Panc1 (cell line): Measurements from ENCODE around the gene SPDEF. TPM values are rescaled to one million over a fixed set of nuclear protein-coding genes. Genes with fewer than 3 reads are reported as not detected.

Experiments
- ATAC-seq: fragments of 200-7000 bp; cut with Tn5 transposase; 2 replicates; pipeline ENCODE4 v1.9.1; 2020; ENCODE audit warnings: mild to moderate bottlenecking, moderate library complexity
- BruUV-seq: library from RNA; stranded (reverse); fragments of 400-500 nt; replicated peaks from 2 replicates; lab custom pipeline; 2021; lab: Mats Ljungman, UMichigan
- CTCF ChIA-PET: fragments of 300-600 bp; sonication (Branson Sonifier 250); formaldehyde crosslinking; loops from one replicate; lab custom pipeline; 2022; ENCODE audit warnings: antibody characterized with exemption; lab: Charles Lee
- POLR2A ChIA-PET: fragments of 300-600 bp; sonication (Branson Sonifier 250); formaldehyde crosslinking; loops from one replicate; lab custom pipeline; 2022; ENCODE audit warnings: antibody characterized with exemption; lab: Charles Lee
- DNase-seq: peaks from one replicate; pipeline ENCODE4 v3.0.0-alpha.2; 2010; ENCODE audit warnings: low read depth, low spot score
- H3K27ac ChIP-seq: 2 replicates; pipeline ENCODE4 v1.5.1; 2011; ENCODE audit warnings: mild to moderate bottlenecking, low read length, inconsistent platforms
- H3K27me3 ChIP-seq: fragments of 200-500 bp; sonication (Bioruptor generic); 2 replicates; pipeline ENCODE4 v1.6.0; 2014; ENCODE audit warnings: low read length, inconsistent platforms; ENCODE audit not compliant: control insufficient read depth, insufficient read depth
- H3K36me3 ChIP-seq: fragments of 200-500 bp; sonication (Bioruptor generic); 2 replicates; pipeline ENCODE4 v1.5.1; 2014; ENCODE audit warnings: inconsistent platforms, mild to moderate bottlenecking, low read length, moderate library complexity; ENCODE audit not compliant: control insufficient read depth, insufficient read depth
- H3K4me1 ChIP-seq: 2 replicates; pipeline ENCODE4 v1.5.1; 2011; ENCODE audit warnings: inconsistent platforms, mild to moderate bottlenecking, low read length, moderate library complexity; ENCODE audit not compliant: control insufficient read depth, insufficient read depth
- H3K4me3 ChIP-seq, 2 experiments: 2 replicates each; pipeline ENCODE4 v1.5.1; 2011 to 2012; ENCODE audit warnings: low read depth in 2 of 2, low read length in 2 of 2, mild to moderate bottlenecking in 2 of 2, inconsistent platforms in 1 of 2, moderate library complexity in 1 of 2
- H3K9me3 ChIP-seq: fragments of 200-500 bp; sonication (Bioruptor generic); 2 replicates; pipeline ENCODE4 v1.5.1; 2014; ENCODE audit warnings: low read depth, mild to moderate bottlenecking, inconsistent platforms, low read length, moderate library complexity; ENCODE audit not compliant: control insufficient read depth, insufficient read depth
- CTCF ChIP-seq: fragments of 450-650 bp; IDR thresholded peaks from 2 replicates; pipeline ENCODE4 v1.5.1; 2017; ENCODE audit warnings: mild to moderate bottlenecking
- POLR2AphosphoS5 ChIP-seq: IDR thresholded peaks from 2 replicates; pipeline ENCODE4 v1.6.1; 2012; ENCODE audit warnings: mild to moderate bottlenecking, low read depth, low read length, moderate library complexity
- REST ChIP-seq, 2 experiments: IDR thresholded peaks; 2 replicates each; pipeline ENCODE4 v1.6.1; 2011 to 2012; ENCODE audit warnings: low read depth in 2 of 2, control low read depth in 1 of 2, low read length in 1 of 2, mild to moderate bottlenecking in 1 of 2, moderate library complexity in 1 of 2; ENCODE audit not compliant: insufficient read depth in 1 of 2
- SIN3A ChIP-seq: IDR thresholded peaks from 2 replicates; pipeline ENCODE4 v1.6.1; 2012; ENCODE audit warnings: low read depth, mild to moderate bottlenecking, low read length, moderate library complexity, borderline replicate concordance; ENCODE audit not compliant: insufficient read depth
- TCF7L2 ChIP-seq: IDR thresholded peaks from 2 replicates; pipeline ENCODE4 v1.6.1; 2011; ENCODE audit warnings: mild to moderate bottlenecking, low read depth, low read length, inconsistent platforms
- in situ Hi-C: cut with HindIII; loops from 2 replicates; pipeline ENCODE4 v1.10.0; 2016; ENCODE audit warnings: low sequenced_read_pairs, low pct_unique_long_range_greater_than_20kb
- intact Hi-C: fragments of 100-400 bp; cut with micrococcal nuclease; formaldehyde crosslinking; loops from one replicate; pipeline ENCODE4 v1.10.0; 2022; ENCODE audit not compliant: unreplicated experiment
- total RNA-seq: library from RNA; stranded (reverse); gene quantifications from one replicate; pipeline ENCODE4 v1.2.1, GENCODE V29; 2021; ENCODE audit not compliant: unreplicated experiment

SPDEF gene
- total RNA-seq, 1 experiment from 2014 or later: 1.6 TPM

GRCh38 chr6:34532230-34532629 lies 23.9 kb downstream of the SPDEF start:
- H3K9me3 ChIP-seq: no peaks in the 10 kb centered on the region
- POLR2A ChIA-PET: interaction anchor here (0.7 kb wide), 1 partner anchor 70 kb away, joined by 5 read pairs; no protein-coding TSS in a partner anchor
- H3K27ac ChIP-seq: no peak overlapping the region
- intact Hi-C loops (no loop called here), in situ Hi-C loops (no loop called here)
- H3K4me1 ChIP-seq: peaks cover 36% of the 10 kb centered on the region
- ATAC-seq (no peak), DNase-seq (no peak)
- CTCF ChIA-PET: no interaction called here
- H3K36me3 ChIP-seq: no peaks in the 10 kb centered on the region
- BruUV-seq: no TSS peak
- no peak overlapping the region for H3K4me3 ChIP-seq
- TF ChIP-seq CTCF (no peak), SIN3A (no peak), POLR2AphosphoS5 (no peak), REST (IDR thresholded peaks at IDR 0.05; ENCODE audit: insufficient read depth in 1 of 2, low read depth in 2 of 2, low read length in 1 of 2) (no peak), TCF7L2 (no peak)
- no peaks in the 10 kb centered on the region for H3K27me3 ChIP-seq

- POLR2A ChIA-PET: no interaction called here
- no peak for ATAC-seq
Observed at GRCh38 chr6:34531580-34532201, 24.4 kb downstream of the SPDEF start.

More at GRCh38 chr6:34531580-34532201, 24.4 kb downstream of the SPDEF start:
- BruUV-seq: no TSS peak
- Histone ChIP-seq H3K27me3 (no peaks in the 10 kb centered on the region), H3K9me3 (no peaks in the 10 kb centered on the region), H3K4me1 (peaks cover 32% of the 10 kb centered on the region), H3K27ac (no peak overlapping the region), H3K36me3 (no peaks in the 10 kb centered on the region), H3K4me3 (no peak overlapping the region)
- in situ Hi-C loops (no loop called here), intact Hi-C loops (no loop called here)
- CTCF ChIA-PET: no interaction called here
- TF ChIP-seq SIN3A (no peak), REST (IDR thresholded peaks at IDR 0.05; ENCODE audit: insufficient read depth in 1 of 2, low read depth in 2 of 2, low read length in 1 of 2) (no peak), POLR2AphosphoS5 (no peak), TCF7L2 (no peak), CTCF (no peak)
- DNase-seq: no peak
